K562 (cell line): Measurements from ENCODE around the gene NPC1. TPM values are rescaled to one million over a fixed set of nuclear protein-coding genes. Genes with fewer than 3 reads are reported as not detected.

ENCODE experiments used
- BCL6 ChIP-seq: fragments of 250-450 bp; sonication (Bioruptor Pico); IDR thresholded peaks from 2 replicates; pipeline ENCODE4 v1.4.0; 2020
- CTCF ChIP-seq, 3 experiments: IDR thresholded peaks in 2 of 3; conservative IDR thresholded peaks in 1 of 3; 2 replicates each; pipeline ENCODE4 v1.5.1; 2011 to 2012; ENCODE audit warnings: low read length in 3 of 3, mild to moderate bottlenecking in 3 of 3, control low read depth in 2 of 3, improper control_type of control experiment in 1 of 3, inconsistent platforms in 1 of 3, low read depth in 1 of 3, mixed read lengths in 1 of 3, moderate library complexity in 1 of 3; ENCODE audit not compliant: insufficient read depth in 2 of 3
- ETS2 ChIP-seq: IDR thresholded peaks from 2 replicates; pipeline ENCODE4 v1.6.1; 2016; ENCODE audit warnings: borderline replicate concordance, missing genetic modification characterization, mild to moderate bottlenecking, moderate library complexity, missing compliant biosample characterization; ENCODE audit not compliant: poor library complexity, severe bottlenecking
- GATA2 ChIP-seq: sonication (generic); formaldehyde crosslinking; IDR thresholded peaks from 2 replicates; pipeline ENCODE4 v1.4.0; 2020; ENCODE audit warnings: mild to moderate bottlenecking, missing genetic modification reagents
- HDAC3 ChIP-seq: fragments of 450-650 bp; IDR thresholded peaks from 2 replicates; pipeline ENCODE4 v1.6.1; 2018; ENCODE audit warnings: borderline replicate concordance, mild to moderate bottlenecking, moderate library complexity; ENCODE audit not compliant: partially characterized antibody
- MED1 ChIP-seq: sonication (generic); formaldehyde crosslinking; IDR thresholded peaks from 2 replicates; pipeline ENCODE4 v1.8.1; 2023; ENCODE audit warnings: missing genetic modification reagents, borderline replicate concordance
- MLLT1 ChIP-seq, 2 experiments: fragments of 450-650 bp; IDR thresholded peaks; 2 replicates each; pipeline ENCODE4 v1.6.1; 2016
- MTA3 ChIP-seq: fragments of 450-650 bp; formaldehyde crosslinking; IDR thresholded peaks from 2 replicates; pipeline ENCODE4 v1.6.1; 2017; ENCODE audit warnings: mild to moderate bottlenecking, borderline replicate concordance
- NFYB ChIP-seq: IDR thresholded peaks from 2 replicates; pipeline ENCODE4 v1.6.1; 2011; ENCODE audit warnings: mild to moderate bottlenecking, moderate library complexity; ENCODE audit not compliant: insufficient read length; ENCODE audit errors: extremely low read depth
- PREB ChIP-seq: sonication (generic); formaldehyde crosslinking; IDR thresholded peaks from 2 replicates; pipeline ENCODE4 v1.8.1; 2023; ENCODE audit warnings: mild to moderate bottlenecking, missing genetic modification reagents
- PTBP1 ChIP-seq: fragments of 200-400 bp; formaldehyde crosslinking; IDR thresholded peaks from 2 replicates; pipeline ENCODE4 v1.6.1; 2017; ENCODE audit warnings: low read depth, low read length
- RBM39 ChIP-seq: fragments of 200-400 bp; formaldehyde crosslinking; optimal IDR thresholded peaks from 2 replicates; pipeline ENCODE3; 2018; ENCODE audit warnings: low read depth, low read length
- SMARCC2 ChIP-seq: fragments of 450-650 bp; IDR thresholded peaks from 2 replicates; pipeline ENCODE4 v1.6.1; 2017; ENCODE audit warnings: antibody characterized with exemption, moderate library complexity, mild to moderate bottlenecking, low read depth
- TAF7 ChIP-seq: fragments of 450-650 bp; IDR thresholded peaks from 2 replicates; pipeline ENCODE4 v1.6.1; 2016; ENCODE audit warnings: missing genetic modification characterization, missing compliant biosample characterization
- ZEB2 ChIP-seq: fragments of 450-650 bp; IDR thresholded peaks from 2 replicates; pipeline ENCODE4 v1.6.1; 2016
- ZFP1 ChIP-seq: fragments of 450-650 bp; formaldehyde crosslinking; IDR thresholded peaks from 2 replicates; pipeline ENCODE4 v1.4.0; 2020; ENCODE audit warnings: mild to moderate bottlenecking, mixed read lengths
- ZKSCAN3 ChIP-seq: fragments of 250-450 bp; sonication (Bioruptor Pico); IDR thresholded peaks from 2 replicates; pipeline ENCODE4 v1.4.0; 2020
- ZNF311 ChIP-seq: fragments of 250-450 bp; sonication (Bioruptor Pico); IDR thresholded peaks from 2 replicates; pipeline ENCODE4 v1.4.0; 2020; ENCODE audit warnings: mild to moderate bottlenecking, moderate library complexity
- ZNF518B ChIP-seq: fragments of 250-450 bp; sonication (Bioruptor Pico); IDR thresholded peaks from 2 replicates; pipeline ENCODE4 v1.5.0; 2021; ENCODE audit warnings: mild to moderate bottlenecking, moderate library complexity
- ZNF561 ChIP-seq: fragments of 450-650 bp; formaldehyde crosslinking; conservative IDR thresholded peaks from 2 replicates; pipeline ENCODE4 v1.4.0; 2020; ENCODE audit warnings: mild to moderate bottlenecking, moderate library complexity
- ZNF583 ChIP-seq: fragments of 250-450 bp; sonication (Bioruptor Pico); IDR thresholded peaks from 2 replicates; pipeline ENCODE4 v1.4.0; 2020
- ZNF668 ChIP-seq: fragments of 250-450 bp; sonication (Bioruptor Pico); IDR thresholded peaks from 2 replicates; pipeline ENCODE4 v1.8.0; 2022; ENCODE audit warnings: mild to moderate bottlenecking, inconsistent platforms
- polyA plus RNA-seq, 8 experiments: library from polyadenylated mRNA; depleted of rRNA in 4 of 8; stranded (reverse) in 5 of 8; unstranded in 3 of 8; fragments of >200 nt; fragmentation: Nextera tagmentation in 2 of 8; fragmentation: Illumina TruSeq in 1 of 8; extraction: Ambion mirVana in 2 of 8; extraction: Trizol in 1 of 8; gene quantifications; 2 replicates each; pipeline versions ENCODE4 v1.2.1 to v1.2.3, GENCODE V29; 2011 to 2014; ENCODE audit warnings: inconsistent platforms in 1 of 8, missing spikeins in 1 of 8
- total RNA-seq, 7 experiments: library from RNA; depleted of rRNA in 6 of 7; stranded (reverse); fragments of >200 nt in 6 of 7; fragmentation: Illumina TruSeq in 2 of 7; extraction: Trizol in 2 of 7; gene quantifications; 2 replicates each; pipeline versions ENCODE4 v1.2.1 to v1.2.3, GENCODE V29; 2011 to 2021; ENCODE audit warnings: low replicate concordance in 1 of 7

The NPC1 gene
- total and polyA plus RNA-seq, 9 of the 15 experiments (the other 6 are each of a cell fraction or from before 2014, with no cell fraction given): 17.1 to 45.9 (median 27.6) TPM

- TF ChIP-seq ZNF583 (CRISPR knock-in tag) (no peak), SMARCC2 (peak; percentile 51; the same call in 1 of the 2 replicates), ZFP1 (CRISPR knock-in tag) (no peak), RBM39 (no peak), MTA3 (no peak), ETS2 (tag) (no peak), BCL6 (no peak), NFYB (no peak), PREB (CRISPR knock-in tag) (no peak), HDAC3 (peak; percentile 89), ZNF518B (CRISPR knock-in tag) (no peak), ZNF668 (CRISPR knock-in tag) (no peak), TAF7 (tag) (no peak), PTBP1 (no peak), ZNF311 (CRISPR knock-in tag) (no peak), MED1 (CRISPR knock-in tag) (no peak), CTCF (IDR thresholded peaks at IDR 0.05 in 2 of 3, conservative IDR thresholded peaks at IDR 0.05 in 1 of 3; ENCODE audit: insufficient read depth in 2 of 3, low read depth in 1 of 3, low read length in 3 of 3) (no peak), GATA2 (CRISPR knock-in tag) (peak; percentile 61), ZKSCAN3 (CRISPR knock-in tag) (no peak), ZEB2 (0 out of 2 replicates have a peak, but pooled peaks have one; percentile 20), MLLT1 (IDR thresholded peaks at IDR 0.05) (peak in 1 of 2 experiments; percentile 97; a peak in 2 of 4 replicates), ZNF561 (CRISPR knock-in tag) (no peak)
These were observed 45.4 kb downstream of the NPC1 start (continued) for GRCh38 chr18:23540867-23541266.
